Left lung (tissue), 10 donors: ENCODE measurements around the gene P2RY2. TPM values are rescaled to one million over a fixed set of nuclear protein-coding genes. Genes with fewer than 3 reads are reported as not detected.

Source experiments
- ATAC-seq: fragments of 200-7000 bp; cut with Tn5 transposase; one replicate; pipeline ENCODE4 v1.9.1; 2020; ENCODE audit warnings: moderate library complexity
- DNase-seq, 4 donors: peaks; one replicate each; pipeline ENCODE4 v3.0.0-alpha.2; 2013 to 2020
- H3K27ac ChIP-seq, 2 donors: fragments of 200-600 bp; sonication (generic) in 1 of 2; one replicate each; pipeline versions ENCODE4 v1.5.0 to v1.8.0; 2020 to 2021
- H3K27me3 ChIP-seq, 2 donors: fragments of 200-600 bp; sonication (generic) in 1 of 2; one replicate each; pipeline versions ENCODE4 v1.5.0 to v1.8.0; 2020 to 2021
- H3K36me3 ChIP-seq, 2 donors: fragments of 200-600 bp; sonication (generic) in 1 of 2; one replicate each; pipeline versions ENCODE4 v1.5.0 to v1.8.0; 2020 to 2021
- H3K4me1 ChIP-seq, 2 donors: fragments of 200-600 bp; one replicate each; pipeline ENCODE4 v1.8.0; 2021
- H3K4me3 ChIP-seq, 2 donors: fragments of 200-600 bp; sonication (generic) in 1 of 2; one replicate each; pipeline versions ENCODE4 v1.5.0 to v1.8.0; 2020 to 2021; ENCODE audit warnings: mild to moderate bottlenecking in 1 of 2
- H3K9me3 ChIP-seq, 2 donors: fragments of 200-600 bp; sonication (generic) in 1 of 2; one replicate each; pipeline versions ENCODE4 v1.5.0 to v1.8.0; 2020 to 2021
- intact Hi-C, 2 donors: fragments of 100-400 bp; cut with DNase I; formaldehyde crosslinking; loops; one replicate each; pipeline versions ENCODE4 v1.11.2 to v1.14.2; 2022
- polyA plus RNA-seq, 6 donors: library from polyadenylated mRNA; unstranded; fragments of 120-200 nt; gene quantifications; one replicate each; pipeline ENCODE4 v1.2.1, GENCODE V29; 2013; ENCODE audit not compliant: insufficient read length in 6 of 6
- total RNA-seq, 2 donors: library from RNA; stranded (reverse); fragmentation: NEBNext Ultra II Directional; extraction: Animal tissue kit (Norgen Biotek cat#: 25700); gene quantifications; one replicate each; pipeline ENCODE4 v1.2.1, GENCODE V29; 2021
- TF ChIP-seq, protein P1 (sequence below), 2 donors: fragments of 200-600 bp; sonication (generic) in 1 of 2; IDR thresholded peaks; one replicate each; pipeline versions ENCODE4 v1.5.0 to v1.8.0; 2021; ENCODE audit warnings: antibody characterized with exemption in 2 of 2
- donor health status: DM: no; HTN: yes; CAD: no.
- donor health status: DM: no; HTN: no; CAD: no.

P2RY2 gene
- total and polyA plus RNA-seq, 8 donors: 0.83 to 10.3 (median 1.3) TPM

DNA sequence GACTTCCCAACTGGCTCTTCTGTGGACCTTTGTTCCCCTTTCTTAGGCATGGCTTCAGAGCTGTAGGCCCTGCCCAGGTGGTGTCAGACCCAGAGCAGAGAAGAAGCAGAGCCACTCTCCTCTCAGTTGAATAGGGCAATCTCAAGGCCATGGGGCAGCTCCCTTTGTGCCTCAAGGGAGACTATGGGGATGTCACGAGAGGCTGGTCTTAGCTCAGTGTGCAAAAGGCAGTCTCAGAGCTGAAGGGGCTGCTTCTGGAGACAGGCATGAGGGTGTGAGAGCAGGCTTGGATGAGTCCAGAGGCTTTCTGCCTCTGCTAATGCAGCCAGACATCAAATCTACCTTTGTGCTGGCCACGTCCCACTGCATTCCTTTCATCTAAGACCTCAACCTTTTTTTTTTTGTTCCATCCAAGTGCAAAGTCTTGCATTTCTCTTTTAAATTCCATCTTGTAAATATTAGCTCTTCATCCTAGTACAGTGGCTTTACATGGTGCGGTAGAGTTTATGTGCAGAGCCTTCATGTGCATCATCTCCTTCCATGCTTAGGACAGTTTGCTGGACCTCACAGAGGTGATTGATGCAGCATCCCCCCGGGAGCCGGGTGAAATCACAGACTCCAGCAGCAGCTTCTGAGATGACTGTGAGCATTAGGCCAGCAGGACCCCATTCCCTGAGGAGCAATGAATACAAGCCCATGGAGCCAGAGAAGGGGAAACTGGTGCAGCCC lies 41.8 kb upstream of the P2RY2 start:
- Histone ChIP-seq H3K27ac (peak overlapping the region in 1 of 2 donors; percentile 58), H3K36me3 (no peaks in the 10 kb centered on the region)
- intact Hi-C loops: loop anchor here (5.0 to 10.0 kb wide), 3 partner anchors 252 to 344 kb away; no protein-coding TSS in a partner anchor

GRCh38 chr11:73176874-73177155 lies 41.3 kb upstream of the P2RY2 start:
- intact Hi-C loops: loop anchor here (5.0 to 10.0 kb wide), 3 partner anchors 252 to 345 kb away; no protein-coding TSS in a partner anchor
- DNase-seq (peak in 1 of 4 donors; percentile 28), ATAC-seq (no peak)
- Histone ChIP-seq H3K36me3 (no peaks in the 10 kb centered on the region), H3K27me3 (no peaks in the 10 kb centered on the region), H3K9me3 (no peaks in the 10 kb centered on the region), H3K4me3 (no peak overlapping the region), H3K27ac (peak overlapping the region in 1 of 2 donors; percentile 58), H3K4me1 (peaks cover 7 to 29% of the 10 kb centered on the region in 2 donors)
- TF ChIP-seq, protein P1, sequence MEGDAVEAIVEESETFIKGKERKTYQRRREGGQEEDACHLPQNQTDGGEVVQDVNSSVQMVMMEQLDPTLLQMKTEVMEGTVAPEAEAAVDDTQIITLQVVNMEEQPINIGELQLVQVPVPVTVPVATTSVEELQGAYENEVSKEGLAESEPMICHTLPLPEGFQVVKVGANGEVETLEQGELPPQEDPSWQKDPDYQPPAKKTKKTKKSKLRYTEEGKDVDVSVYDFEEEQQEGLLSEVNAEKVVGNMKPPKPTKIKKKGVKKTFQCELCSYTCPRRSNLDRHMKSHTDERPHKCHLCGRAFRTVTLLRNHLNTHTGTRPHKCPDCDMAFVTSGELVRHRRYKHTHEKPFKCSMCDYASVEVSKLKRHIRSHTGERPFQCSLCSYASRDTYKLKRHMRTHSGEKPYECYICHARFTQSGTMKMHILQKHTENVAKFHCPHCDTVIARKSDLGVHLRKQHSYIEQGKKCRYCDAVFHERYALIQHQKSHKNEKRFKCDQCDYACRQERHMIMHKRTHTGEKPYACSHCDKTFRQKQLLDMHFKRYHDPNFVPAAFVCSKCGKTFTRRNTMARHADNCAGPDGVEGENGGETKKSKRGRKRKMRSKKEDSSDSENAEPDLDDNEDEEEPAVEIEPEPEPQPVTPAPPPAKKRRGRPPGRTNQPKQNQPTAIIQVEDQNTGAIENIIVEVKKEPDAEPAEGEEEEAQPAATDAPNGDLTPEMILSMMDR (IDR thresholded peaks at IDR 0.05): no peak

More for the DNA sequence above, 41.8 kb upstream of the P2RY2 start:
- TF ChIP-seq, protein P1 (IDR thresholded peaks at IDR 0.05): no peak
- Histone ChIP-seq H3K4me3 (no peak overlapping the region), H3K4me1 (peaks cover 7 to 30% of the 10 kb centered on the region in 2 donors), H3K9me3 (no peaks in the 10 kb centered on the region), H3K27me3 (no peaks in the 10 kb centered on the region)
- no peak for ATAC-seq
- peak in 1 of 4 donors; percentile 24 for DNase-seq

DNA sequence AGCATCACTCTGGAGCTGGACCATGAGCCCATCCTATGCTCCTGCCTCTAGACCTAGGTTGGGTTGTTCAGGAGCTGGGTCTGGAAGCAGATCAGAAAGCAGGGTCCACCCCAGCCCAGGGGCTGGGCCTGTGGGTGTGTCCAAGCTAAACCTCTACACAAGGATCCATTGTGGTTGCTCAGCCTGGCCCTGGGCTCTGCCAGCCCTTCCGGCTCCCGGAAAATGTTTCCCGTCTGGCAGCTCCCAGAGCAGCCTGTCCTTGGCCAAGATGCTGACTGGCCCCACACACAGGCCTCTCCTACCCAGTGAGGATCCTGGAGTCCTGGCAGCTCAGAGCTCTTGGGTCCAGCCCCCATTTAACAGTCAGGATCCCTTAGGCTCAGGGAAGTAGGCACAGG lies 40.7 kb upstream of the P2RY2 start:
- TF ChIP-seq, protein P1 (IDR thresholded peaks at IDR 0.05): no peak
- Histone ChIP-seq H3K9me3 (no peaks in the 10 kb centered on the region), H3K27ac (peak overlapping the region; percentile 19 to 58), H3K27me3 (no peaks in the 10 kb centered on the region), H3K4me3 (no peak overlapping the region), H3K36me3 (no peaks in the 10 kb centered on the region), H3K4me1 (peaks cover 7 to 27% of the 10 kb centered on the region in 2 donors)
- ATAC-seq (peak; percentile 38), DNase-seq (peak in 1 of 4 donors; percentile 38)
- intact Hi-C loops: loop anchor here (5.0 to 10.0 kb wide), 3 partner anchors 253 to 345 kb away; no protein-coding TSS in a partner anchor

DNA sequence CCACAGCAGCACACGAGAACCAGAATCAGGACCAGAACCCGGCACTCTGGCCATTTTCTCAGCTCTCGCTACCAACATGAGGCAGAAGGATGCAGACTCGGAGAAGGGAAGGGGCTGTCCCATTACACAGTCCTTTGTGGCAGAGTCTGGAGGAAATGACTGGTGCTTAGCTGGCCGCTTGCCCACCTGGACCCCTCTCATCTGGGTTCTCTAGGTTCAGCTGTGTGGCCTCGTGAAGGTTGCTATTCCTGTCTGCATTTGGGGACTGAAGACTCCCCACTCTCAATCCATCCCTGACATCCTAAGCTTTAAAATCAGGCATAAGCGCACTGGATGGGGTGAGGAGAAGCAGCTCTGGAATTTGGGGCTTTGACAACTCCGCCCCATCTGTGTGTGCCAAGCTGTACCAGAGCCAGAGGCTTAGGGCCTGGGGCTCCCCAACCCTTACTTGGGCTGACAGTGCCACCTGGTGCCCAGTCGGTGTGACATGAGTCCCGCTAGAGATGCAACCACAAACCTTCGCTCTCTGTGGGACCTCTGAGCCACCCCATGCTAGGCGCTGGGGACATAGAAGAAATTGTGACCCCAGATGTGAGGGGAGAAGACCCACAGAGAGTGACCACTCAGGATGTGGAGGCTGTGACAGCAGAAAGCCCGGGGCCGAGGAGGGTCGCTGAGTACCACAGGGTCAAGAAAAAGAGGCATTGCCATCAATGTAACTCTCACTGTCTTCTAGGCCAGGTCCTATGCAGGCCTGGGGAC lies 40.1 kb upstream of the P2RY2 start:
- ATAC-seq: peak; percentile 97
- TF ChIP-seq, protein P1 (IDR thresholded peaks at IDR 0.05): peak; percentile 68 to 80
- H3K27ac ChIP-seq: peak overlapping the region; percentile 19 to 58
- H3K36me3 ChIP-seq: no peaks in the 10 kb centered on the region
- H3K4me1 ChIP-seq: peaks cover 7 to 27% of the 10 kb centered on the region in 2 donors
- no peak overlapping the region for H3K4me3 ChIP-seq
- no peaks in the 10 kb centered on the region for H3K9me3 ChIP-seq
- no peaks in the 10 kb centered on the region for H3K27me3 ChIP-seq
- intact Hi-C loops: loop anchor here (5.0 to 10.0 kb wide), 3 partner anchors 253 to 346 kb away; no protein-coding TSS in a partner anchor
- peak; percentile 79 to 93 (median 88) for DNase-seq

DNA sequence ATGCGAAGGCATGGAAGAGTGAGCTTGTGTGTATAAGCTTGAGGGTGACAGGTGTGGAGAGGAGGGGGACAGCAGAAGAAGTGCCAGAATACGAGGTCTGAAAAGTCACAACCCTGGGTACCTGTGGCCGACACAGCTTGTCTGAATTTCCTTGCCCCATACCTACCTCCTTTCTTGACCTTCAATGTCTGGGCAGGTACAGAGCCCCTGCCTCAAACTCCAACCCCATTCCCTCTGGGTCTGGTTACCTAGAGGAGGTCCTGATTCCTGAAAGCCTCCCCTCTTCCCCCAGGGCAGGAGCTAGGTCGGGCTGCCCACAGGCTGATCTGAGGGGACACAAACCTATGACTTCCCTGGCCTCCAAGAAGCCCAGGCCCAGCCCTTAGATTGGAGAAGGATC lies 39.4 kb upstream of the P2RY2 start:
- H3K4me1 ChIP-seq: peaks cover 7 to 27% of the 10 kb centered on the region in 2 donors
- no peak overlapping the region for H3K27ac ChIP-seq
- ATAC-seq: no peak
- H3K27me3 ChIP-seq: no peaks in the 10 kb centered on the region
- no peaks in the 10 kb centered on the region for H3K36me3 ChIP-seq
- TF ChIP-seq, protein P1 (IDR thresholded peaks at IDR 0.05): no peak
- peak in 1 of 4 donors; percentile 9 for DNase-seq
- H3K4me3 ChIP-seq: no peak overlapping the region
- intact Hi-C loops: loop anchor here (5.0 to 10.0 kb wide), 3 partner anchors 254 to 346 kb away; no protein-coding TSS in a partner anchor
- H3K9me3 ChIP-seq: no peaks in the 10 kb centered on the region
